ENCODE data around the gene OLFM2. TPM values are rescaled to one million over a fixed set of nuclear protein-coding genes. Genes with fewer than 3 reads are reported as not detected.

The OLFM2 gene
- total and polyA plus RNA-seq, 9 of the 15 experiments (the other 6 are each of a cell fraction or from before 2014, with no cell fraction given): 0.10 to 0.33 (median 0.23) TPM; not detected in 4

GRCh38 chr19:9808855-9809824, 127.2 kb downstream of the OLFM2 start:
- no peak overlapping the region for H3K27ac ChIP-seq (ENCODE audit: extremely low read depth, low read depth, low read length)
- no peaks in the 10 kb centered on the region for H3K9me3 ChIP-seq (replicated peaks; ENCODE audit: control insufficient read depth, insufficient read depth, low read depth, low read length)
- H4K20me1 ChIP-seq (replicated peaks; ENCODE audit: control insufficient read depth, insufficient read depth, low read length): no peaks in the 10 kb centered on the region
- intact Hi-C loops (cut with micrococcal nuclease) (no loop called here), in situ Hi-C loops (cut with MboI) (no loop called here)
- no peak overlapping the region for H2AFZ ChIP-seq (ENCODE audit: low read depth, low read length)
- BruUV-seq (replicated peaks): no TSS peak
- H3K9ac ChIP-seq (ENCODE audit: insufficient read depth in 1 of 2, low read depth in 2 of 2, low read length in 2 of 2): 0 out of 4 replicates have a peak overlapping the region, but pooled peaks of 1 of the 2 experiments have one; percentile 13
- no peak overlapping the region for H3K4me3 ChIP-seq
- no peak overlapping the region for H3K4me2 ChIP-seq (ENCODE audit: insufficient read depth, low read length)
- H3K4me1 ChIP-seq (replicated peaks in 1 of 2; ENCODE audit: control insufficient read depth in 2 of 2, insufficient read depth in 2 of 2, low read length in 2 of 2): peaks cover 0 to 5% of the 10 kb centered on the region in 2 experiments; a peak in 1 of 5 replicates
- WGBS (ENCODE audit: insufficient coverage, low coverage, missing lambda C conversion rate): 87% methylated on average over 11 of the region's 11 CpGs
- no peaks in the 10 kb centered on the region for H3K9me1 ChIP-seq (ENCODE audit: control insufficient read depth, insufficient read depth, low read length)
- no peak; the same call in none of the 3 replicates for ATAC-seq
- TF ChIP-seq POLR2A (conservative IDR thresholded peaks at IDR 0.05) (peak; percentile 53; the same call in 1 of the 2 replicates), USF2 (CRISPR knock-in tag; IDR thresholded peaks at IDR 0.05) (0 out of 2 replicates have a peak, but pooled peaks have one; percentile 8), ZBTB2 (IDR thresholded peaks at IDR 0.05) (no peak)
- FAIRE-seq: no peak
- ChIA-PET CTCF (ENCODE audit: low intra/inter-chr PET ratio) (no interaction called here), POLR2A (interaction anchor here (0.6 to 2.6 kb wide), 4 partner anchors 10 to 268 kb away, joined by 3 to 8 read pairs (median 4); partner anchors contain the start of gene FBXL12)
- DNase-seq (ENCODE audit: extremely low read depth in 1 of 4, low spot score in 3 of 4): no peak
- peaks cover 45% of the 10 kb centered on the region; the same call in 2 of the 3 replicates for H3K36me3 ChIP-seq (ENCODE audit: control insufficient read depth, insufficient read depth, low read length)
- no peaks in the 10 kb centered on the region for H3K27me3 ChIP-seq (ENCODE audit: control insufficient read depth in 2 of 2, insufficient read depth in 2 of 2, low read length in 2 of 2)
- H3K79me2 ChIP-seq (ENCODE audit: control insufficient read depth, insufficient read depth, low read length): no peaks in the 10 kb centered on the region
